K562 (cell line): ENCODE measurements around the gene TYSND1. TPM values are rescaled to one million over a fixed set of nuclear protein-coding genes. Genes with fewer than 3 reads are reported as not detected.

Experiments
- EWSR1 ChIP-seq: fragments of 450-650 bp; IDR thresholded peaks from 2 replicates; pipeline ENCODE4 v1.6.1; 2018; ENCODE audit warnings: borderline replicate concordance, mild to moderate bottlenecking, low read depth, moderate library complexity; ENCODE audit not compliant: partially characterized antibody
- HSF4 ChIP-seq: fragments of 250-450 bp; sonication (Bioruptor Pico); IDR thresholded peaks from 2 replicates; pipeline ENCODE4 v2.1.2; 2022; ENCODE audit warnings: mild to moderate bottlenecking, moderate library complexity, borderline replicate concordance
- MCM2 ChIP-seq: fragments of 450-650 bp; IDR thresholded peaks from 2 replicates; pipeline ENCODE4 v1.6.1; 2017; ENCODE audit warnings: low read depth, mild to moderate bottlenecking
- NCOA4 ChIP-seq: fragments of 450-650 bp; IDR thresholded peaks from 2 replicates; pipeline ENCODE4 v1.6.1; 2018; ENCODE audit warnings: mild to moderate bottlenecking; ENCODE audit not compliant: partially characterized antibody
- NR1H2 ChIP-seq: sonication (generic); formaldehyde crosslinking; IDR thresholded peaks from 2 replicates; pipeline ENCODE4 v1.4.0; 2020; ENCODE audit warnings: mild to moderate bottlenecking, missing genetic modification reagents
- RBBP5 ChIP-seq: fragments of 200-600 bp; sonication (generic); IDR thresholded peaks from 2 replicates; pipeline ENCODE4 v1.6.1; 2012; ENCODE audit warnings: borderline replicate concordance, mild to moderate bottlenecking, low read length, control low read depth, inconsistent platforms; ENCODE audit not compliant: insufficient read depth, poor library complexity, severe bottlenecking
- REST ChIP-seq, 2 experiments: fragments of 450-650 bp; formaldehyde crosslinking in 1 of 2; IDR thresholded peaks; 2 replicates each; pipeline versions ENCODE4 v1.4.0 to v1.6.1; 2014 to 2020; ENCODE audit warnings: mild to moderate bottlenecking in 2 of 2, borderline replicate concordance in 1 of 2, low read depth in 1 of 2
- SMC3 ChIP-seq: conservative IDR thresholded peaks from 2 replicates; pipeline ENCODE4 v1.6.1; 2011; ENCODE audit warnings: low read depth, low read length, improper control_type of control experiment; ENCODE audit not compliant: insufficient read depth
- STAT5A ChIP-seq: IDR thresholded peaks from 2 replicates; pipeline ENCODE4 v1.6.1; 2012; ENCODE audit warnings: low read length, inconsistent platforms, borderline replicate concordance
- ZNF24 ChIP-seq: fragments of 450-650 bp; IDR thresholded peaks from 2 replicates; pipeline ENCODE4 v1.6.1; 2016
- ZNF449 ChIP-seq: fragments of 250-450 bp; sonication (Bioruptor Pico); IDR thresholded peaks from 2 replicates; pipeline ENCODE4 v1.8.0; 2022; ENCODE audit warnings: moderate library complexity, mild to moderate bottlenecking, inconsistent platforms
- ZNF511 ChIP-seq: sonication (generic); formaldehyde crosslinking; IDR thresholded peaks from 2 replicates; pipeline ENCODE4 v1.8.0; 2022; ENCODE audit warnings: mild to moderate bottlenecking, missing genetic modification reagents
- ZNF583 ChIP-seq: fragments of 250-450 bp; sonication (Bioruptor Pico); IDR thresholded peaks from 2 replicates; pipeline ENCODE4 v1.4.0; 2020
- ZNF740 ChIP-seq, 3 experiments: fragments of 200-800 bp in 1 of 3; sonication (Bioruptor generic) in 1 of 3; sonication (generic) in 1 of 3; formaldehyde crosslinking in 1 of 3; IDR thresholded peaks; 2 replicates each; pipeline versions ENCODE4 v1.6.1 to v1.8.0; 2016 to 2022; ENCODE audit warnings: mild to moderate bottlenecking in 2 of 3, missing compliant biosample characterization in 2 of 3, missing genetic modification characterization in 2 of 3, missing genetic modification reagents in 1 of 3
- ZZZ3 ChIP-seq: fragments of 450-650 bp; IDR thresholded peaks from 2 replicates; pipeline ENCODE4 v1.6.1; 2016; ENCODE audit warnings: antibody characterized with exemption, mild to moderate bottlenecking, moderate library complexity
- polyA plus RNA-seq, 8 experiments: library from polyadenylated mRNA; depleted of rRNA in 4 of 8; stranded (reverse) in 5 of 8; unstranded in 3 of 8; fragments of >200 nt; fragmentation: Nextera tagmentation in 2 of 8; fragmentation: Illumina TruSeq in 1 of 8; extraction: Ambion mirVana in 2 of 8; extraction: Trizol in 1 of 8; gene quantifications; 2 replicates each; pipeline versions ENCODE4 v1.2.1 to v1.2.3, GENCODE V29; 2011 to 2014; ENCODE audit warnings: inconsistent platforms in 1 of 8, missing spikeins in 1 of 8
- total RNA-seq, 7 experiments: library from RNA; depleted of rRNA in 6 of 7; stranded (reverse); fragments of >200 nt in 6 of 7; fragmentation: Illumina TruSeq in 2 of 7; extraction: Trizol in 2 of 7; gene quantifications; 2 replicates each; pipeline versions ENCODE4 v1.2.1 to v1.2.3, GENCODE V29; 2011 to 2021; ENCODE audit warnings: low replicate concordance in 1 of 7

TYSND1 gene
- total and polyA plus RNA-seq, 9 of the 15 experiments (the other 6 are each of a cell fraction or from before 2014, with no cell fraction given) = 0.60 to 2.0 (median 1.3) TPM

- TF ChIP-seq ZNF511 (CRISPR knock-in tag) (peak; percentile 40; the same call in 1 of the 2 replicates), NCOA4 (no peak), ZNF24 (no peak), MCM2 (no peak), ZNF449 (CRISPR knock-in tag) (no peak), NR1H2 (peak; percentile 67; the same call in 1 of the 2 replicates), ZZZ3 (no peak), EWSR1 (no peak), SMC3 (no peak), HSF4 (CRISPR knock-in tag) (no peak), REST (IDR thresholded peaks at IDR 0.05; ENCODE audit: borderline replicate concordance) (no peak), REST (CRISPR knock-in tag; IDR thresholded peaks at IDR 0.05; ENCODE audit: low read depth) (no peak), RBBP5 (peak; percentile 69), ZNF583 (CRISPR knock-in tag) (no peak), ZNF740 (CRISPR knock-in tag; IDR thresholded peaks at IDR 0.05) (no peak), ZNF740 (tag; IDR thresholded peaks at IDR 0.05) (peak in 1 of 2 experiments; percentile 92; a peak in 2 of 4 replicates), STAT5A (no peak)
Observed at GRCh38 chr10:70169649-70170364, 23.3 kb upstream of the TYSND1 start (continued).
